LNCAP (cell line): Measurements from ENCODE around the gene ASPSCR1.

Source experiments
- CTCF ChIP-seq: fragments of 450-650 bp; IDR thresholded peaks from 2 replicates; pipeline ENCODE4 v1.5.1; 2017; ENCODE audit warnings: mild to moderate bottlenecking

Gene ASPSCR1

DNA sequence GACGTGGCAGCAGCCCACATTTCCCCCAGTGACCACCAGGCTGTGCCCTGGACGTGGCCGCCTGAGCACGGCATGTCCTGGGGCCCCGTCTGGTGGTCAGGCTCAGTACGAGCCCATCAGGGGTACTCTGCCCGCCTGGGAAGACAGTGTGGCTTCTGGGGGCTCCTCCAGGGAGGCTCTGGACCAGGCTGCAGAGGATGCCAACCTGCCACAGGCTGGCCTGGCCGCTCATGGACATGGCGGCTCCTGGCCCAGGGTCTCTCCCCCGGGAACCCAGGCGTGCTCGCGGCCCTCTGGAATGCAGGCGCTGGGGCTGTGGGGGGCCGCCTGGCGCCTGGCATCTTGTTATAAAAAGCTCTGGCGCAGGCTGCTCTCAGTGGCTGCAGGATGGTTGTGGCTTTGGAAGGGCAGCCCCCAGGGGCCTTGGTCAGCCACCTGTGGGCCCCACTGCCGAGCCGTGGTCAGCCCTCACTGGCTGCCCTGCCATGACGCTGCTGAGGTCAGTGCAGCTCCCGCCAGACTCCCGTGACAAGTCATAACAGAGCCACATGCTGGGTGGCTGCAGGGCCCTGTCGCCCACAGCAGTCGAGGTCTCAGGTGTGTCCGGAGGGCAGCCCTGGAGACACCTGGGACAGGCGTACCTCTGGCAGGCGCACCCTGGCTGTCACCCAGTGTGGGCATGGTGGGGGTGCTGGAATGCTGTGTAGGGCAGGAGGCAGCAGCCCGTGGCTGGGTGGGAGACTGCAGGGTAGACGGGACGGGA lies 30.2 kb downstream of the ASPSCR1 start:
- no peak for TF ChIP-seq CTCF

- no peak for TF ChIP-seq CTCF
Observed at GRCh38 chr17:82008258-82008940, 31.0 kb downstream of the ASPSCR1 start.

DNA sequence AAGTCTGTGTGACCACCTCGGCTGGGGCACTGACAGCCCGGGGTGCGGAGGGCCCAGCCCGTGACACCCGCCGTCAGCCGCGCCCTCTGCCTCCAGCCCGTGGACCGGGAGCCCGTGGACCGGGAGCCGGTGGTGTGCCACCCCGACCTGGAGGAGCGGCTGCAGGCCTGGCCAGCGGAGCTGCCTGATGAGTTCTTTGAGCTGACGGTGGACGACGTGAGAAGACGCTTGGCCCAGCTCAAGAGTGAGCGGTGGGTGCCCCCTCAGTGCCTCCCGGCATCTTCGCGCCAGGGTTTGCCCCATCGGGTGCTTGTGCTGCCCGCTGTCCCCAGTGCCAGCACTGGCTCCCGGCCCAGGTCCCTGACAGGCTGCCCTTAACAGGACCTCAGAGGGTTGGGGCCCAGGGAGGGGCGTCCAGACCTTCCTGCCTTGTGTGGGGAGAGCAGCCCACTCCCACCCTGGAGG lies 31.5 kb downstream of the ASPSCR1 start:
- no peak for TF ChIP-seq CTCF

DNA sequence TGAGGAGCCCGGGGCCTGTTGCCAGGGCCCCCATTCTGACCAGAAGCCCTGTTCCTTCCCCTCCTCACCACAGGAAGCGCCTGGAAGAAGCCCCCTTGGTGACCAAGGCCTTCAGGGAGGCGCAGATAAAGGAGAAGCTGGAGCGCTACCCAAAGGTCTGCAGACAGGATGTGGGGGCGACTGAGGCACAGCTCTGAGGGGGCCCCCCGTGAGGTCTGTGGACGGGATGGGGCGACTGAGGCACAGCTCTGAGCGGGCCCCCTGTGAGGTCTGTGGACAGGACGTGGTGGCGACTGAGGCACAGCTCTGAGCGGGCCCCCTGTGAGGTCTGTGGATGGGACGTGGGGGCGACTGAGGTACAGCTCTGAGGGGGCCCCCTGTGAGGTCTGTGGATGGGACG lies 32.0 kb downstream of the ASPSCR1 start:
- no peak for TF ChIP-seq CTCF

GRCh38 chr17:82010575-82011525 lies 33.4 kb downstream of the ASPSCR1 start:
- no peak for TF ChIP-seq CTCF

DNA sequence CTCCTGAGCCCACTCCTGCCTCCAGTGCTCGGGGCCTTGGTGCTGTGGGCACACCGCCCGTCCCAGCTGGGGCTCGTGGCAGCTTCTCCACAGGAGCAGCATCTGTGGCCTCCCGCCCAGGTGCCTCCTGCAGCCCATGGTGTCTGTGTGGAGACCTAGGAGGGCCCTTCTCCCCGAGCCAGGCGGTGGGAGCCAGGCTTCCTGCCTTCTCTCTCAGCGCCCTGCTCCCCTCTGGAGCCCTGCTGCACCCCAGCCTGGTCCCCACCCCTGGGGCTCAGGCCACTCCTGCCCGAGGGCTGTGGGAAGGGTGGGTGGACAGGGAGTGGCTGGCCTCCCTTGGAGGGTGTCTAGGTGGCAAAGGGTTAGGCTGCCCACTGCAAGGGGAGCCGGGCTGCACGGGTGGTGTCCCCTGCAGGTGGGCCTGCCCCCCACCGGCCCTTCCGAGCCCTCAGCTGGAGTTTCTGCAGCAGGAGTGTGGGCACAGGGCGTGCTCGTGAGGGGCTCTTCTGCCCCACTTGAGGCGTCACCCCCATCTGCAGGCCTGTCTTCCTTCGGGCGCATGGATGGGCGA lies 34.3 kb downstream of the ASPSCR1 start:
- no peak for TF ChIP-seq CTCF

GRCh38 chr17:82012261-82012639 lies 34.8 kb downstream of the ASPSCR1 start:
- TF ChIP-seq CTCF, result no peak
